GM23338 (cell line): ENCODE measurements around the gene ANKRD1. TPM values are rescaled to one million over a fixed set of nuclear protein-coding genes. Genes with fewer than 3 reads are reported as not detected.

Experiments used
- ATAC-seq: fragments of 200-7000 bp; cut with Tn5 transposase; 3 replicates; pipeline ENCODE4 v1.9.1; 2020
- DNase-seq: peaks from one replicate; pipeline ENCODE4 v3.0.0-alpha.2; 2015; ENCODE audit warnings: low spot score
- H2AFZ ChIP-seq: fragments of 200-600 bp; sonication (generic); 2 replicates; pipeline ENCODE4 v1.8.0; 2016; ENCODE audit warnings: antibody characterized with exemption, mild to moderate bottlenecking, moderate library complexity
- H3F3A ChIP-seq: fragments of 200-600 bp; sonication (generic); replicated peaks from 2 replicates; pipeline ENCODE4 v1.8.0; 2017; ENCODE audit warnings: antibody characterized with exemption, mixed run types, low read depth
- H3K27ac ChIP-seq: fragments of 200-600 bp; sonication (generic); 2 replicates; pipeline ENCODE4 v1.6.1; 2016; ENCODE audit warnings: low read depth
- H3K27me3 ChIP-seq: fragments of 200-600 bp; sonication (generic); 2 replicates; pipeline ENCODE4 v1.8.0; 2016; ENCODE audit warnings: mild to moderate bottlenecking, mixed run types, moderate library complexity; ENCODE audit not compliant: insufficient read depth
- H3K36me3 ChIP-seq: fragments of 200-600 bp; sonication (generic); 2 replicates; pipeline ENCODE4 v1.8.0; 2016; ENCODE audit warnings: mild to moderate bottlenecking; ENCODE audit not compliant: insufficient read depth
- H3K4me1 ChIP-seq: fragments of 200-600 bp; sonication (generic); 2 replicates; pipeline ENCODE4 v1.8.0; 2016; ENCODE audit warnings: mild to moderate bottlenecking, moderate library complexity; ENCODE audit not compliant: insufficient read depth
- H3K4me2 ChIP-seq: fragments of 200-600 bp; sonication (generic); 2 replicates; pipeline ENCODE4 v1.7.1; 2017; ENCODE audit warnings: mixed run types
- H3K4me3 ChIP-seq: fragments of 200-600 bp; sonication (generic); 2 replicates; pipeline ENCODE4 v1.6.1; 2016; ENCODE audit warnings: mixed run types
- H3K79me2 ChIP-seq: fragments of 200-600 bp; sonication (generic); replicated peaks from 2 replicates; pipeline ENCODE4 v1.8.0; 2017; ENCODE audit warnings: mild to moderate bottlenecking; ENCODE audit not compliant: insufficient read depth
- H3K9me2 ChIP-seq: fragments of 200-600 bp; sonication (generic); 2 replicates; pipeline ENCODE4 v1.8.0; 2017; ENCODE audit not compliant: insufficient read depth
- H4K20me1 ChIP-seq: fragments of 200-600 bp; sonication (generic); replicated peaks from 2 replicates; pipeline ENCODE4 v1.8.0; 2017; ENCODE audit warnings: mild to moderate bottlenecking; ENCODE audit not compliant: insufficient read depth
- H3K27ac Mint-ChIP-seq: 2 replicates; pipeline ENCODE4 v1.8.0; 2020; ENCODE audit warnings: inconsistent platforms, mild to moderate bottlenecking, moderate library complexity, mixed read lengths
- H3K27me3 Mint-ChIP-seq: 3 replicates; pipeline ENCODE4 v1.8.0; 2022; ENCODE audit warnings: low read depth, mild to moderate bottlenecking, moderate library complexity, mixed read lengths, inconsistent platforms; ENCODE audit not compliant: insufficient read depth, poor library complexity
- H3K36me3 Mint-ChIP-seq: 3 replicates; pipeline ENCODE4 v1.8.0; 2021; ENCODE audit warnings: low read depth, mild to moderate bottlenecking, inconsistent platforms, moderate library complexity, mixed read lengths
- H3K4me1 Mint-ChIP-seq: 3 replicates; pipeline ENCODE4 v1.8.0; 2020; ENCODE audit warnings: mild to moderate bottlenecking, inconsistent platforms, mixed read lengths
- H3K4me3 Mint-ChIP-seq: 3 replicates; pipeline ENCODE4 v1.8.0; 2021; ENCODE audit warnings: moderate library complexity, mild to moderate bottlenecking, inconsistent platforms, mixed read lengths
- H3K9me3 Mint-ChIP-seq: 3 replicates; pipeline ENCODE4 v1.8.0; 2020; ENCODE audit warnings: moderate library complexity, mild to moderate bottlenecking, inconsistent platforms, mixed read lengths
- CREB1 ChIP-seq: fragments of 250-450 bp; sonication (Bioruptor Pico); IDR thresholded peaks from 2 replicates; pipeline ENCODE4 v1.5.0; 2020; ENCODE audit warnings: low read depth, mild to moderate bottlenecking, moderate library complexity
- ETS1 ChIP-seq: IDR thresholded peaks from 2 replicates; pipeline ENCODE4 v1.6.1; 2016; ENCODE audit warnings: antibody characterized with exemption
- EZH2 ChIP-seq: fragments of 200-600 bp; sonication (generic); IDR thresholded peaks from one replicate; pipeline ENCODE4 v1.8.0; 2017; ENCODE audit warnings: antibody characterized with exemption, mild to moderate bottlenecking, low read depth; ENCODE audit not compliant: unreplicated experiment
- EZH2phosphoT487 ChIP-seq: fragments of 200-600 bp; sonication (generic); IDR thresholded peaks from one replicate; pipeline ENCODE4 v1.8.1; 2018; ENCODE audit warnings: antibody characterized with exemption; ENCODE audit not compliant: unreplicated experiment
- JUNB ChIP-seq: IDR thresholded peaks from one replicate; pipeline ENCODE4 v1.6.1; 2016; ENCODE audit warnings: antibody characterized with exemption; ENCODE audit not compliant: unreplicated experiment
- NANOG ChIP-seq: IDR thresholded peaks from 2 replicates; pipeline ENCODE4 v1.6.1; 2016; ENCODE audit warnings: antibody characterized with exemption, borderline replicate concordance
- POLR2AphosphoS5 ChIP-seq: IDR thresholded peaks from 2 replicates; pipeline ENCODE4 v1.6.1; 2016; ENCODE audit warnings: antibody characterized with exemption, low read depth
- STAT1 ChIP-seq: IDR thresholded peaks from one replicate; pipeline ENCODE4 v1.6.1; 2016; ENCODE audit warnings: antibody characterized with exemption; ENCODE audit not compliant: unreplicated experiment
- ZNF114 ChIP-seq: fragments of 250-450 bp; sonication (Bioruptor Pico); IDR thresholded peaks from 2 replicates; pipeline ENCODE4 v1.5.0; 2020; ENCODE audit warnings: mild to moderate bottlenecking, moderate library complexity
- ZNF331 ChIP-seq: fragments of 250-450 bp; sonication (Bioruptor Pico); IDR thresholded peaks from 2 replicates; pipeline ENCODE4 v1.5.0; 2020; ENCODE audit warnings: low read depth, mild to moderate bottlenecking, moderate library complexity
- ZNF462 ChIP-seq: fragments of 250-450 bp; sonication (Bioruptor Pico); IDR thresholded peaks from 2 replicates; pipeline ENCODE4 v1.5.0; 2020; ENCODE audit warnings: mild to moderate bottlenecking, moderate library complexity
- polyA plus RNA-seq: library from polyadenylated mRNA; unstranded; fragments of >200 nt; fragmentation: Nextera tagmentation; extraction: Ambion mirVana; gene quantifications from 2 replicates; pipeline ENCODE4 v1.2.1, GENCODE V29; 2016
- total RNA-seq: library from RNA; depleted of rRNA; stranded (reverse); fragments of >200 nt; shearing (Covaris generic); gene quantifications from 2 replicates; pipeline ENCODE4 v1.2.3, GENCODE V29; 2014
- TF ChIP-seq, protein P1 (sequence below), 2 experiments: fragments of 200-600 bp in 1 of 2; sonication (generic) in 1 of 2; conservative IDR thresholded peaks; 2 replicates each; pipeline versions ENCODE4 v1.5.1 to v1.6.1; 2016 to 2017; ENCODE audit warnings: antibody characterized with exemption in 2 of 2, low read depth in 2 of 2, mild to moderate bottlenecking in 2 of 2, moderate library complexity in 1 of 2
- TF ChIP-seq, protein P2 (sequence below): IDR thresholded peaks from one replicate; pipeline ENCODE4 v1.6.1; 2018; ENCODE audit warnings: antibody characterized with exemption; ENCODE audit not compliant: unreplicated experiment

Gene ANKRD1
- total and polyA plus RNA-seq, 2 experiments from 2014 or later: 0.10 TPM; not detected in 1

DNA sequence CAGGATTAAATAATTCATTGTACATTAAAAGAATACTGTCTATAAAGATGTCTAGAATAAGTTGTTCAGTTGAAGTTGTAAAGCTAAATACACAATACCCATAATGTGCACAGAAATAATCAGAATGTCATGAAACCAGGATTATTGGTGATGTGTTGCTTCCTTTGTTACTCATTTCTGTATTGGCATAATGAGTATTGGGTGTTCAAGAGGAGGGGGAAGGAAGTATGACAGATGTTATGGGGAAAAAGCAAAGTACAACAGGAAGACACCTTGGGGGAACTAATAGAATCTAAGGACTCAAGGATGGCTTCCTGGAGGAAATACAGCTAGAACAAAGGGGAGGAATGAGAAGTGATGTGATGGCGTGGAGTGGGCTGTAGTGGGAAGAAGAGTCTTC lies 15.0 kb downstream of the ANKRD1 start:
- H3K27me3 Mint-ChIP-seq: peaks cover 8% of the 10 kb centered on the region
- Histone ChIP-seq H3K36me3 (no peaks in the 10 kb centered on the region), H3K79me2 (no peaks in the 10 kb centered on the region), H2AFZ (no peak overlapping the region), H3K27ac (no peak overlapping the region), H4K20me1 (no peaks in the 10 kb centered on the region), H3K4me1 (no peaks in the 10 kb centered on the region), H3K27me3 (peaks cover 12% of the 10 kb centered on the region; the same call in 1 of the 2 replicates), H3F3A (no peaks in the 10 kb centered on the region), H3K4me3 (no peak overlapping the region), H3K9me2 (no peaks in the 10 kb centered on the region), H3K4me2 (no peak overlapping the region)
- TF ChIP-seq STAT1: no peak
- TF ChIP-seq, protein P1, sequence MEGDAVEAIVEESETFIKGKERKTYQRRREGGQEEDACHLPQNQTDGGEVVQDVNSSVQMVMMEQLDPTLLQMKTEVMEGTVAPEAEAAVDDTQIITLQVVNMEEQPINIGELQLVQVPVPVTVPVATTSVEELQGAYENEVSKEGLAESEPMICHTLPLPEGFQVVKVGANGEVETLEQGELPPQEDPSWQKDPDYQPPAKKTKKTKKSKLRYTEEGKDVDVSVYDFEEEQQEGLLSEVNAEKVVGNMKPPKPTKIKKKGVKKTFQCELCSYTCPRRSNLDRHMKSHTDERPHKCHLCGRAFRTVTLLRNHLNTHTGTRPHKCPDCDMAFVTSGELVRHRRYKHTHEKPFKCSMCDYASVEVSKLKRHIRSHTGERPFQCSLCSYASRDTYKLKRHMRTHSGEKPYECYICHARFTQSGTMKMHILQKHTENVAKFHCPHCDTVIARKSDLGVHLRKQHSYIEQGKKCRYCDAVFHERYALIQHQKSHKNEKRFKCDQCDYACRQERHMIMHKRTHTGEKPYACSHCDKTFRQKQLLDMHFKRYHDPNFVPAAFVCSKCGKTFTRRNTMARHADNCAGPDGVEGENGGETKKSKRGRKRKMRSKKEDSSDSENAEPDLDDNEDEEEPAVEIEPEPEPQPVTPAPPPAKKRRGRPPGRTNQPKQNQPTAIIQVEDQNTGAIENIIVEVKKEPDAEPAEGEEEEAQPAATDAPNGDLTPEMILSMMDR (conservative IDR thresholded peaks at IDR 0.05; ENCODE audit: low read depth in 2 of 2): no peak
- TF ChIP-seq EZH2phosphoT487: no peak
- no peak for TF ChIP-seq EZH2
- no peak for TF ChIP-seq ZNF114 (CRISPR knock-in tag)
- TF ChIP-seq ETS1: no peak
- no peak for TF ChIP-seq JUNB
- TF ChIP-seq CREB1 (CRISPR knock-in tag): no peak
- TF ChIP-seq ZNF462: no peak
- no peak for TF ChIP-seq ZNF331
- no peak for TF ChIP-seq POLR2AphosphoS5
- TF ChIP-seq, protein P2, sequence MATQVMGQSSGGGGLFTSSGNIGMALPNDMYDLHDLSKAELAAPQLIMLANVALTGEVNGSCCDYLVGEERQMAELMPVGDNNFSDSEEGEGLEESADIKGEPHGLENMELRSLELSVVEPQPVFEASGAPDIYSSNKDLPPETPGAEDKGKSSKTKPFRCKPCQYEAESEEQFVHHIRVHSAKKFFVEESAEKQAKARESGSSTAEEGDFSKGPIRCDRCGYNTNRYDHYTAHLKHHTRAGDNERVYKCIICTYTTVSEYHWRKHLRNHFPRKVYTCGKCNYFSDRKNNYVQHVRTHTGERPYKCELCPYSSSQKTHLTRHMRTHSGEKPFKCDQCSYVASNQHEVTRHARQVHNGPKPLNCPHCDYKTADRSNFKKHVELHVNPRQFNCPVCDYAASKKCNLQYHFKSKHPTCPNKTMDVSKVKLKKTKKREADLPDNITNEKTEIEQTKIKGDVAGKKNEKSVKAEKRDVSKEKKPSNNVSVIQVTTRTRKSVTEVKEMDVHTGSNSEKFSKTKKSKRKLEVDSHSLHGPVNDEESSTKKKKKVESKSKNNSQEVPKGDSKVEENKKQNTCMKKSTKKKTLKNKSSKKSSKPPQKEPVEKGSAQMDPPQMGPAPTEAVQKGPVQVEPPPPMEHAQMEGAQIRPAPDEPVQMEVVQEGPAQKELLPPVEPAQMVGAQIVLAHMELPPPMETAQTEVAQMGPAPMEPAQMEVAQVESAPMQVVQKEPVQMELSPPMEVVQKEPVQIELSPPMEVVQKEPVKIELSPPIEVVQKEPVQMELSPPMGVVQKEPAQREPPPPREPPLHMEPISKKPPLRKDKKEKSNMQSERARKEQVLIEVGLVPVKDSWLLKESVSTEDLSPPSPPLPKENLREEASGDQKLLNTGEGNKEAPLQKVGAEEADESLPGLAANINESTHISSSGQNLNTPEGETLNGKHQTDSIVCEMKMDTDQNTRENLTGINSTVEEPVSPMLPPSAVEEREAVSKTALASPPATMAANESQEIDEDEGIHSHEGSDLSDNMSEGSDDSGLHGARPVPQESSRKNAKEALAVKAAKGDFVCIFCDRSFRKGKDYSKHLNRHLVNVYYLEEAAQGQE: no peak
- no peak for TF ChIP-seq NANOG
- H3K4me1 Mint-ChIP-seq: no peaks in the 10 kb centered on the region
- H3K36me3 Mint-ChIP-seq: peaks cover 30% of the 10 kb centered on the region; the same call in 2 of the 3 replicates
- H3K4me3 Mint-ChIP-seq: no peak overlapping the region
- no peak for DNase-seq
- H3K9me3 Mint-ChIP-seq: peaks cover 17% of the 10 kb centered on the region; the same call in 2 of the 3 replicates
- H3K27ac Mint-ChIP-seq: no peak overlapping the region
- ATAC-seq: no peak
